ENCODE measurements around the gene THAP5.
"Not testable (repeated sequence)": the region's sequence is repeated elsewhere in the genome, so short reads cannot be mapped to it uniquely, and the experiment has no call there.

Gene THAP5

DNA sequence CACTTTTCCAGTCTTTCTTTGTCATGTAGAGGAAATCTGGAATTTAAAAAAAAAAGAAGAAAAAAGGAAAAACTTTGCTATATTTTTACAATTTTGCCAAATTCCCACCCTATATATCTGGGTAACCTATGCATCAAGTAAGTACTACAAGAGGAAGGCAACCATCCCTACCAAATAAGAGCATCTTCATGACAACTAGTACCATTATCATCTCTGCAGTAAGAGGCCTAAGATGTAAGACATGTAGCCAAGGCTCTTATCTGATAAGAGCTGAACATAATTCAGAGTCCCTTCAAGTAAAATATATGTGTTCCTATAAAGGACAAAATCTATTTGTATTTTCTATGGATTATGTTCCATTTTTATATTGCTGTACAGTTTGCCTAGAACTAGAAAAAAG is 3.5 kb downstream of the THAP5 start:
- H3K27me3 ChIP-seq = no peaks in the 10 kb centered on the region
- H3K27ac ChIP-seq = no peak overlapping the region
- H3K9me3 ChIP-seq = no peaks in the 10 kb centered on the region
- no peak overlapping the region for H3K9ac ChIP-seq
- H3K4me3 ChIP-seq = no peak overlapping the region
- no peak overlapping the region for H3K4me2 ChIP-seq
- H3K36me3 ChIP-seq = peaks cover 23% of the 10 kb centered on the region
- H3K4me1 ChIP-seq = peaks cover 14% of the 10 kb centered on the region
- H4K20me1 ChIP-seq = peaks cover 6% of the 10 kb centered on the region; the same call in 1 of the 2 replicates
- no peak for TF ChIP-seq Cebpa-rat (IDR thresholded peaks at IDR 0.05)

DNA sequence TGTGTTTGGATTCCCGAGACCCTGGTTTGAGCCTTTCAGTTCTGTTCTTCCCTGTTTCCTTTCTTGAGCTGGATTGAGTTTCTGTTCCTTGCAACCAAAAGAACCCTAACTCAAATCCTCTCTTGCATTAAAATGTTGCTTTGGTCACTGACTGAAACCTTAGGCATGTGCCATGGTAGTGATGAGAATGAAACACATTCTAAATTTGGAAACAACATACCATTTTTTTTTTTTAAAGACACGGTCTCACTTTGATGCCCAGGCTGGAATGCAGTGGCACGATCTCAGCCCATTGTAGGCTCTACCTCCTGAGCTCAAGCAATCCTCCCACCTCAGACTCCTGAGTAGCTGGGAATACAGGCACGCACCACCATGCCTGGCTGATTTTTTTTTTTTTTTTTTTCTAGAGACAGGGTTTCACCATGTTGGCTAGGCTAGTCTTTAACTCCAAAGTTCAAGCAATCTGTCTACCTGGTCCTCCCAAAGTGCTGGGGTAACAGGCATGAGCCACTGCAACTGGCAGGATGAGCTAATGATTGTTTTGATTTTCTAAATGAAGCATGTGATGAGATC is 8.4 kb downstream of the THAP5 start:
- H3K9ac ChIP-seq = no peak overlapping the region
- no peaks in the 10 kb centered on the region for H4K20me1 ChIP-seq
- no peak overlapping the region for H3K27ac ChIP-seq
- H3K4me2 ChIP-seq = no peak overlapping the region
- H3K9me3 ChIP-seq = peaks cover 20% of the 10 kb centered on the region
- H3K4me1 ChIP-seq = no peaks in the 10 kb centered on the region
- H3K36me3 ChIP-seq = peaks cover 47% of the 10 kb centered on the region
- no peaks in the 10 kb centered on the region for H3K27me3 ChIP-seq
- no peak overlapping the region for H3K4me3 ChIP-seq
- no peak for TF ChIP-seq Cebpa-rat (IDR thresholded peaks at IDR 0.05)

DNA sequence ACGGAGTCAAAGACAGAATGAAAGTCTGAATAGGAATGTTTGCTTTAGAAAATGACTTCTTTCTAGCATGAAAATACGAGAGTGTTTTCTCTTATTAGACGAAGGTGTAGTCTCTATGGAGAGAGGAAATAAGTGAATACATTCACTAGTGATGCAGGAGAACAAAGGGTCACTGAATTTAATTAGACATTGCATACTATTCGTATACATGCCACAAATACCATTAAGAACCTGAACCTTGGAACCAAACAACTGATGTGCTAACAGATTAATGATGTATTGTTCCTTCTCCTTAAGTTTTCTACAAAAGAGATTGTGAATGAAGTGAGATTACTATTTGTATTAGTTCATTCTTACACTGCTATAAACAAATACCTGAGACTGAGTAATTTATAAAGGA is 10.3 kb downstream of the THAP5 start:
- Histone ChIP-seq H3K27ac (no peak overlapping the region), H3K36me3 (peaks cover 37% of the 10 kb centered on the region), H3K9ac (no peak overlapping the region), H3K27me3 (no peaks in the 10 kb centered on the region), H3K9me3 (peaks cover 32% of the 10 kb centered on the region), H3K4me3 (no peak overlapping the region), H3K4me1 (no peaks in the 10 kb centered on the region), H3K4me2 (no peak overlapping the region), H4K20me1 (no peaks in the 10 kb centered on the region)
- no peak for TF ChIP-seq Cebpa-rat (IDR thresholded peaks at IDR 0.05)

DNA sequence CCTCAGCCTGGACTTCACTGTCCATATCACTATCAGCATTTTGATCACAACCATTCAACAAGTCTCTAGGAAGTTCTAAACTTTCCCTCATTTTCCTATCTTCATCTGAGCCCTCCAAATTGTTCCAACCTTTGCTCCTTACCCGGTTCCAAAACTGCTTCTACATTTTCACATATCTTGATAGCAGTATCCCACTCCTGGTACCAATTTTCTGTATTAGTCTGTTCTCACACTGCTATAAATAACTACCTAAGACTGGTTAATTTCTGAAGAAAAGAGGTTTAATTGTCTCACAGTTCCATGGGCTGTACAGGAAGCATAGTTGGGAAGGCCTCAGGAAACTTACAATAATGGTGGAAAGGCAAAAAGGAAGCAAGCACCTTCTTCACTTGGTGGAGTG is 11.9 kb downstream of the THAP5 start:
- Histone ChIP-seq H3K27me3 (no peaks in the 10 kb centered on the region), H3K4me1 (peaks cover 2% of the 10 kb centered on the region; the same call in 1 of the 2 replicates), H3K27ac (no peak overlapping the region), H3K4me2 (no peak overlapping the region), H3K9me3 (peaks cover 32% of the 10 kb centered on the region), H3K4me3 (no peak overlapping the region), H4K20me1 (no peaks in the 10 kb centered on the region), H3K36me3 (peaks cover 34% of the 10 kb centered on the region), H3K9ac (no peak overlapping the region)
- TF ChIP-seq Cebpa-rat (IDR thresholded peaks at IDR 0.05) = no peak

DNA sequence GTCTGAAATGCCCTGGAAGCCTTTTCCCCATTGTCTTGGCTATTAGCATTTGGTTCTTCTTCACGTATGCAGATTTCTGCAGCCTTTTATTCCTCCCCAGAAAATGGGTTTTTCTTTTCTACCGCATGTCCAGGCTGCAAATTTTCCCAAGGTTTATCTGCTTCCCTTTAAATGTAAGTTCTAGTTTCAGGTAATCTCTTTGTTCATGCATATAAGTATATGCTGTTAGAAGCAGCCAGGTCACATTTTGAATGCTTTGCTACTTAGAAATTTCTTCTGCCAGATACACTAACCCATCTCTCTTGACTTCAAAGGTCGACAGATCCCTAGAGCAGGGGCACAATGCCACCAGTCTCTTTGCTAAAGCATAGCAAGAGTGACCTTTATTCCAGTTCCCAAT is 12.3 kb downstream of the THAP5 start:
- Histone ChIP-seq H3K27me3 (no peaks in the 10 kb centered on the region), H3K4me2 (no peak overlapping the region), H3K9ac (no peak overlapping the region), H3K27ac (no peak overlapping the region), H3K36me3 (peaks cover 34% of the 10 kb centered on the region), H3K4me1 (peaks cover 6% of the 10 kb centered on the region; the same call in 1 of the 2 replicates), H3K9me3 (peaks cover 32% of the 10 kb centered on the region), H3K4me3 (no peak overlapping the region), H4K20me1 (no peaks in the 10 kb centered on the region)
- TF ChIP-seq Cebpa-rat (IDR thresholded peaks at IDR 0.05) = no peak

DNA sequence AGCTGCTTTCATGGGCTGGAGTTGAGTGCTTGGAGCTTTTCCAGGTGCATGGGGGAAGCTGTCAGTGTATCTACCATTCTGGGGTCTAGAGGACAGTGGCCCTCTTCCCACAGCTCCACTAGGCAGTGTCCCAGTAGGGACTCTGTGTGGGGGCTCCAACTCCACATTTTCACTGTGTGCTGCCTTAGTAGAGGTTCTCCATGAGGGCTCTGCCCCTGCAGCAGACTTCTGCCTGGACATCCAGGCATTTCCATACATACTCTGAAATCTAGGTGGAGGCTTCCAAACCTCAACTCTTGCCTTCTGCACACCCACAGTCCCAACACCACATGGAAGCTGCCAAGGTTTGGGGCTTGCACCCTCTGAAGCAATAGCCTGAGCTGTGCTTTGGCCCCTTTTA is 12.8 kb downstream of the THAP5 start:
- not testable (repeated sequence) for H4K20me1 ChIP-seq, H3K4me2 ChIP-seq, H3K9ac ChIP-seq, H3K27ac ChIP-seq, H3K27me3 ChIP-seq, H3K4me3 ChIP-seq
- Histone ChIP-seq H3K36me3 (peaks cover 32% of the 10 kb centered on the region), H3K9me3 (peaks cover 32% of the 10 kb centered on the region), H3K4me1 (peaks cover 11% of the 10 kb centered on the region; the same call in 1 of the 2 replicates)

DNA sequence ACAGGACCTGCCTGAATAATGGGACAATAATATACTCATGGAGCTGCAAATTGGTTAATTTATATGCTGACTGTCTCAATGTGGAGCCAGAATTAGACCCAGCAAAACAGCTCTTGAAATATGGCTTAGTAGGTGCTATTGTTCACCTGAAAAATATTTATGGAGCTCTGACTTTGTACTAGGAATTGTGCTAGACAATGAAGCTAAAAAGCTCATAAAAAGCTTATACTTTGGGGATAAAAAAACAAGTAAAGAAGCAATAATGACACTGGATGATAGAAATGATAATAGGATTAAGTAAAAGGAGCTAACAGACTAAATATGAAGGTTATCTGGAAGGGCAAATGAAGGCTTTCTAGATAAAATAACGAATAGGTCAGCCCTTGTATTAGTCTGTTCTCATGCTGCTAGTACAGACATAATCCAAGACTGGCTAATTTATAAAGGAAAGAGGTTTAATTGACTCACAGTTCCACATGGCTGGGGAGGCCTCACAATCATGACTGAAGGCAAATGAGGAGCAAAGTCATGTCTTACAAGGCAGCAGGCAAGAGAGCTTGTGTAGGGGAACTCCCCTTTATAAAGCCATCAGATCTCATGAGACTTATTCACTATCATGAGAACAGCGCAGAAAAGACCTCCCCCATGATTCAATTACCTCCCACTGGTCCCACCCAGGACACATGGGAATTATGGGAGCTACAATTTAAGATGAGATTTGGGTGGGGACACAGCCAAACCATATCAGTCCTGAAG is 21.2 kb downstream of the THAP5 start:
- not testable (repeated sequence) for H3K9me3 ChIP-seq, H4K20me1 ChIP-seq, H3K4me2 ChIP-seq, H3K36me3 ChIP-seq, H3K27ac ChIP-seq, H3K4me3 ChIP-seq, H3K9ac ChIP-seq, H3K27me3 ChIP-seq
- peaks cover 12% of the 10 kb centered on the region; the same call in 1 of the 2 replicates for H3K4me1 ChIP-seq

DNA sequence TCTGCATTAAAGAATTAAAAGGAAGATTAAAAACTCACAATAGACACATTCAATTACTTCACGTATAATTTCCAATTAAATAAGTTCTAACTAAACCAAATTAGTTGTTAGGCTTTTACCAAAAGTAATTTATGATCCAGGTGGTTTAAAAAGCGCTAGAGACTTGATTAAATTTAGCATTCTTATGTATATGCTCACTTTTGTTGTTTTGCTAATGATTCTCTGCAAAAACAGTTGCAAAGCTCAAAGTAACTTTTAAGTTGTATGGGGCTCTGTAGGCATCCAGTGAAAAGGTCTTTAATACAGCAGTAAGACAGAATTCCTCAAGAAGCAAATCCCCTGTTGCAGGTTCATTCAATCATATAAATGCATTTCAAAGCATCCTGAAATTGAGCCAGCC is 28.0 kb downstream of the THAP5 start:
- no peaks in the 10 kb centered on the region for H3K9me3 ChIP-seq
- H3K4me3 ChIP-seq = no peak overlapping the region
- H3K27ac ChIP-seq = no peak overlapping the region
- no peak for TF ChIP-seq Cebpa-rat (IDR thresholded peaks at IDR 0.05)
- H3K36me3 ChIP-seq = no peaks in the 10 kb centered on the region
- no peaks in the 10 kb centered on the region for H3K27me3 ChIP-seq
- H3K4me2 ChIP-seq = no peak overlapping the region
- H3K4me1 ChIP-seq = no peaks in the 10 kb centered on the region
- no peak overlapping the region for H3K9ac ChIP-seq
- no peaks in the 10 kb centered on the region for H4K20me1 ChIP-seq

DNA sequence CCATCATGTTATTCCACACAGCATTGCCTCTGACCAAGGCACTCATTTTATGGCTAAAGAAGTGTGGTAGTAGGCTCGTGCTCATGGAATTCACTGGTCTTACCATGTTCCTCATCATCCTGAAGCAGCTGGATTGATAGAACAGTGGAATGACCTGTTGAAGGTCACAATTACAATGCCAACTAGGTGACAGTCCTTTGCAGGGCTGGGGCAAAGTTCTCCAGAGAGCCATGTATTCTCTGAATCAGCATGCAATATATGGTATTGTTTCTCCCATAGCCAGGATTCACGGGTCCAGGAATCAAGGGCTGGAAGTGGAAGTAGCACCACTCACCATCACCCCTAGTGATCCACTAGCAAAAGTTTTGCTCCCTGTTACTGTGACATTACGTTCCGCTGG is 30.8 kb downstream of the THAP5 start:
- H3K4me2 ChIP-seq, H3K36me3 ChIP-seq, H4K20me1 ChIP-seq, H3K4me3 ChIP-seq, H3K27ac ChIP-seq, H3K9ac ChIP-seq, H3K27me3 ChIP-seq, H3K4me1 ChIP-seq, H3K9me3 ChIP-seq: not testable (repeated sequence)

DNA sequence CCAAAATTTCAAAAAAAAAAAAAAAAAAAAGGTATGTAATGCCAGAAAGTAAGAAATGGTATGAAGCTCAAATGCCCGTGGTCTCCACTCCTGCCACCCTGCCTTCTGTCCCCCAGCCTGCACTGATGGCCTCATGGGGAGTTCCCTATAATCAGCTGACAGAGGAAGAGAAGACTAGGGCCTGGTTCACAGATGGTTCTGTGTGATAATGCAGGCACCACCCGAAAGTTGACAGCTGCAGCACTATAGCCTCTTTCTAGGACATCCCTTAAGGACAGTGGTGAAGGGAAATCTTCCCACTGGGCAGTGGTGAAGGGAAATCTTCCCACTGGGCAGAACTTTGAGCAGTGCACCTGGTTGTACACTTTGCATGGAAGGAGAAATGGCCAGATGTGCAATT is 31.3 kb downstream of the THAP5 start:
- not testable (repeated sequence) for H3K27me3 ChIP-seq, H3K4me2 ChIP-seq, H3K9me3 ChIP-seq, H3K27ac ChIP-seq, H3K9ac ChIP-seq, H3K36me3 ChIP-seq, H4K20me1 ChIP-seq, H3K4me1 ChIP-seq, H3K4me3 ChIP-seq

DNA sequence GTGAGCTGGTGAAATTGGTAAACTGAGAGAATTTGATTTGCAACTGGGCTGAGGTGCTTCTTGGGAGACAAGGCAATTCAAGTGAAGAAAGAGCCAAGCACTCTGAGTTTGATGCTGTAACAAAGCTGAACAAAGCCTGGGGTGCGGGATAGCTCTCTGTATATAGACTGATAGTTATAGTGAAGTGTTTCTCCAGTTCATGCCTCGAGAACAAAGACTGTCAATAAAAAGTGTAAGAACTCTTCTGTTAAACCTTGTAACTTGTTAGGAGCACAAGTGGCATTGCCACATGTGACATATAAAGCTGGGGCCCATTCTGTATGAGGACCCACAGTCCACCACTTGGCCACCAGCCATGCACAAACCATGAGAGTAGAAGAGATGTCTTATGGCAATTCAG is 32.3 kb downstream of the THAP5 start:
- H3K9me3 ChIP-seq = no peaks in the 10 kb centered on the region
- no peak overlapping the region for H3K9ac ChIP-seq
- H3K4me2 ChIP-seq = no peak overlapping the region
- H3K27ac ChIP-seq = no peak overlapping the region
- peaks cover 10% of the 10 kb centered on the region for H3K4me1 ChIP-seq
- H3K4me3 ChIP-seq = no peak overlapping the region
- H4K20me1 ChIP-seq = no peaks in the 10 kb centered on the region
- no peak for TF ChIP-seq Cebpa-rat (IDR thresholded peaks at IDR 0.05)
- no peaks in the 10 kb centered on the region for H3K27me3 ChIP-seq
- no peaks in the 10 kb centered on the region for H3K36me3 ChIP-seq
